Measurements from ENCODE around the gene CRB2. TPM values are rescaled to one million over a fixed set of nuclear protein-coding genes. Genes with fewer than 3 reads are reported as not detected.
A peak's percentile ranks its signal among the peaks of the same experiment; 100 is the strongest.

CRB2 gene
- total and polyA plus RNA-seq, 2 of the 13 experiments (the other 11 are each of a cell fraction or from before 2014, with no cell fraction given) = 0.01 to 0.29 TPM

GRCh38 chr9:123349691-123350480 is 6.1 kb upstream of the CRB2 start (continued):
- TF ChIP-seq ZFP91 (CRISPR knock-in tag; IDR thresholded peaks at IDR 0.05; ENCODE audit: borderline replicate concordance) = peak; percentile 26; the same call in 1 of the 2 replicates
- TF ChIP-seq ZBTB25 (CRISPR knock-in tag; IDR thresholded peaks at IDR 0.05) = 0 out of 2 replicates have a peak, but pooled peaks have one; percentile 22
- peak; percentile 97 for TF ChIP-seq RAD21 (CRISPR knock-in tag; IDR thresholded peaks at IDR 0.05)
- TF ChIP-seq, protein P1, sequence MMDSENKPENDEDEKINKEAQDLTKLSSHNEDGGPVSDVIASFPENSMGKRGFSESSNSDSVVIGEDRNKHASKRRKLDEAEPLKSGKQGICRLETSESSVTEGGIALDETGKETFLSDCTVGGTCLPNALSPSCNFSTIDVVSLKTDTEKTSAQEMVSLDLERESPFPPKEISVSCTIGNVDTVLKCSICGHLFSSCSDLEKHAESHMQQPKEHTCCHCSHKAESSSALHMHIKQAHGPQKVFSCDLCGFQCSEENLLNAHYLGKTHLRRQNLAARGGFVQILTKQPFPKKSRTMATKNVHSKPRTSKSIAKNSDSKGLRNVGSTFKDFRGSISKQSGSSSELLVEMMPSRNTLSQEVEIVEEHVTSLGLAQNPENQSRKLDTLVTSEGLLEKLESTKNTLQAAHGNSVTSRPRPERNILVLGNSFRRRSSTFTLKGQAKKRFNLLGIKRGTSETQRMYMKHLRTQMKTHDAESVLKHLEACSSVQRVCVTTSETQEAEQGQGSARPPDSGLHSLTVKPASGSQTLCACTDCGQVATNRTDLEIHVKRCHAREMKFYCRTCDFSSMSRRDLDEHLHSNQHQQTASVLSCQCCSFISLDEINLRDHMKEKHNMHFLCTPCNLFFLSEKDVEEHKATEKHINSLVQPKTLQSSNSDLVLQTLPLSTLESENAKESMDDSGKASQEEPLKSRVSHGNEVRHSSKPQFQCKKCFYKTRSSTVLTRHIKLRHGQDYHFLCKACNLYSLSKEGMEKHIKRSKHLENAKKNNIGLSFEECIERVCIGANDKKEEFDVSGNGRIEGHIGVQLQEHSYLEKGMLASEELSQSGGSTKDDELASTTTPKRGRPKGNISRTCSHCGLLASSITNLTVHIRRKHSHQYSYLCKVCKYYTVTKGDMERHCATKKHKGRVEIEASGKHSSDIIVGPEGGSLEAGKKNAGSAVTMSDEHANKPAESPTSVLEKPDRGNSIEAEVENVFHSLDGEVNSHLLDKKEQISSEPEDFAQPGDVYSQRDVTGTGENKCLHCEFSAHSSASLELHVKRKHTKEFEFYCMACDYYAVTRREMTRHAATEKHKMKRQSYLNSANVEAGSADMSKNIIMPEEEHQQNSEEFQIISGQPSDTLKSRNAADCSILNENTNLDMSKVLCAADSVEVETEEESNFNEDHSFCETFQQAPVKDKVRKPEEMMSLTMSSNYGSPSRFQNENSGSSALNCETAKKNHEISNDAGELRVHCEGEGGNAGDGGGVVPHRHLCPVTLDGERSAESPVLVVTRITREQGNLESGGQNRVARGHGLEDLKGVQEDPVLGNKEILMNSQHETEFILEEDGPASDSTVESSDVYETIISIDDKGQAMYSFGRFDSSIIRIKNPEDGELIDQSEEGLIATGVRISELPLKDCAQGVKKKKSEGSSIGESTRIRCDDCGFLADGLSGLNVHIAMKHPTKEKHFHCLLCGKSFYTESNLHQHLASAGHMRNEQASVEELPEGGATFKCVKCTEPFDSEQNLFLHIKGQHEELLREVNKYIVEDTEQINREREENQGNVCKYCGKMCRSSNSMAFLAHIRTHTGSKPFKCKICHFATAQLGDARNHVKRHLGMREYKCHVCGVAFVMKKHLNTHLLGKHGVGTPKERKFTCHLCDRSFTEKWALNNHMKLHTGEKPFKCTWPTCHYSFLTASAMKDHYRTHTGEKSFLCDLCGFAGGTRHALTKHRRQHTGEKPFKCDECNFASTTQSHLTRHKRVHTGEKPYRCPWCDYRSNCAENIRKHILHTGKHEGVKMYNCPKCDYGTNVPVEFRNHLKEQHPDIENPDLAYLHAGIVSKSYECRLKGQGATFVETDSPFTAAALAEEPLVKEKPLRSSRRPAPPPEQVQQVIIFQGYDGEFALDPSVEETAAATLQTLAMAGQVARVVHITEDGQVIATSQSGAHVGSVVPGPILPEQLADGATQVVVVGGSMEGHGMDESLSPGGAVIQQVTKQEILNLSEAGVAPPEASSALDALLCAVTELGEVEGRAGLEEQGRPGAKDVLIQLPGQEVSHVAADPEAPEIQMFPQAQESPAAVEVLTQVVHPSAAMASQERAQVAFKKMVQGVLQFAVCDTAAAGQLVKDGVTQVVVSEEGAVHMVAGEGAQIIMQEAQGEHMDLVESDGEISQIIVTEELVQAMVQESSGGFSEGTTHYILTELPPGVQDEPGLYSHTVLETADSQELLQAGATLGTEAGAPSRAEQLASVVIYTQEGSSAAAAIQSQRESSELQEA (CRISPR knock-in tag; IDR thresholded peaks at IDR 0.05; ENCODE audit: not compliant biosample characterization) = no peak
- TF ChIP-seq CREB1 (IDR thresholded peaks at IDR 0.05) = no peak
- TF ChIP-seq CREB1 (CRISPR knock-in tag; IDR thresholded peaks at IDR 0.05) = no peak
- TF ChIP-seq ZFP37 (CRISPR knock-in tag; IDR thresholded peaks at IDR 0.05; ENCODE audit: borderline replicate concordance) = no peak
- no peak for TF ChIP-seq ZNF24 (IDR thresholded peaks at IDR 0.05)
- no peak for TF ChIP-seq ZNF282 (IDR thresholded peaks at IDR 0.05; ENCODE audit: partially characterized antibody)
- no peak for TF ChIP-seq ELF3 (CRISPR knock-in tag; IDR thresholded peaks at IDR 0.05)
- no peak for TF ChIP-seq HES4 (CRISPR knock-in tag; IDR thresholded peaks at IDR 0.05; ENCODE audit: borderline replicate concordance)
- TF ChIP-seq RBM39 (IDR thresholded peaks at IDR 0.05; ENCODE audit: low read depth, low read length, poor library complexity, severe bottlenecking) = peak; percentile 16
- TF ChIP-seq SAP130 (CRISPR knock-in tag; IDR thresholded peaks at IDR 0.05; ENCODE audit: low read depth) = no peak
- TF ChIP-seq ZNF263 (CRISPR knock-in tag; IDR thresholded peaks at IDR 0.05) = peak; percentile 58; the same call in 1 of the 2 replicates
- 0 out of 2 replicates have a peak, but pooled peaks have one; percentile 22 for TF ChIP-seq PHF8 (CRISPR knock-in tag; IDR thresholded peaks at IDR 0.05)
- TF ChIP-seq ZNF792 (CRISPR knock-in tag; IDR thresholded peaks at IDR 0.05) = no peak
- TF ChIP-seq TRIM24 (CRISPR knock-in tag; IDR thresholded peaks at IDR 0.05) = no peak
- peak; percentile 24; the same call in 1 of the 2 replicates for TF ChIP-seq CBX5 (CRISPR knock-in tag; IDR thresholded peaks at IDR 0.05; ENCODE audit: borderline replicate concordance)
- TF ChIP-seq U2AF2 (IDR thresholded peaks at IDR 0.05; ENCODE audit: low read depth, low read length) = no peak
- peak; percentile 93 for TF ChIP-seq SMC3 (IDR thresholded peaks at IDR 0.05; ENCODE audit: low read length)
- TF ChIP-seq FOSL1 (CRISPR knock-in tag; IDR thresholded peaks at IDR 0.05; ENCODE audit: borderline replicate concordance) = no peak
